OCI-LY1 (cell line): ENCODE results near the gene ZNF281.

Source experiments
- EZH2 ChIP-seq: fragments of 200-600 bp; sonication (generic), shearing (Covaris generic); IDR thresholded peaks from 2 replicates; pipeline ENCODE4 v1.8.0; 2017; ENCODE audit warnings: borderline replicate concordance, mixed run types, mild to moderate bottlenecking, antibody characterized with exemption, low read length, moderate library complexity, mixed read lengths
- TF ChIP-seq, protein P1 (sequence below): fragments of 200-600 bp; sonication (generic), shearing (Covaris generic); IDR thresholded peaks from 2 replicates; pipeline ENCODE4 v1.5.1; 2017; ENCODE audit warnings: mild to moderate bottlenecking, antibody characterized with exemption, low read length, moderate library complexity, mixed read lengths

GRCh38 chr1:200363264-200363933 is 46.4 kb downstream of the ZNF281 start:
- TF ChIP-seq, protein P1, sequence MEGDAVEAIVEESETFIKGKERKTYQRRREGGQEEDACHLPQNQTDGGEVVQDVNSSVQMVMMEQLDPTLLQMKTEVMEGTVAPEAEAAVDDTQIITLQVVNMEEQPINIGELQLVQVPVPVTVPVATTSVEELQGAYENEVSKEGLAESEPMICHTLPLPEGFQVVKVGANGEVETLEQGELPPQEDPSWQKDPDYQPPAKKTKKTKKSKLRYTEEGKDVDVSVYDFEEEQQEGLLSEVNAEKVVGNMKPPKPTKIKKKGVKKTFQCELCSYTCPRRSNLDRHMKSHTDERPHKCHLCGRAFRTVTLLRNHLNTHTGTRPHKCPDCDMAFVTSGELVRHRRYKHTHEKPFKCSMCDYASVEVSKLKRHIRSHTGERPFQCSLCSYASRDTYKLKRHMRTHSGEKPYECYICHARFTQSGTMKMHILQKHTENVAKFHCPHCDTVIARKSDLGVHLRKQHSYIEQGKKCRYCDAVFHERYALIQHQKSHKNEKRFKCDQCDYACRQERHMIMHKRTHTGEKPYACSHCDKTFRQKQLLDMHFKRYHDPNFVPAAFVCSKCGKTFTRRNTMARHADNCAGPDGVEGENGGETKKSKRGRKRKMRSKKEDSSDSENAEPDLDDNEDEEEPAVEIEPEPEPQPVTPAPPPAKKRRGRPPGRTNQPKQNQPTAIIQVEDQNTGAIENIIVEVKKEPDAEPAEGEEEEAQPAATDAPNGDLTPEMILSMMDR: no peak
- no peak for TF ChIP-seq EZH2
